Ishikawa (cell line): Measurements from ENCODE around the gene PITPNC1.

ENCODE experiments used
- CEBPB ChIP-seq: IDR thresholded peaks from 2 replicates; pipeline ENCODE4 v1.6.1; 2012
- CREB1 ChIP-seq: IDR thresholded peaks from 2 replicates; pipeline ENCODE4 v1.6.1; 2012; ENCODE audit warnings: low read depth
- EGR1 ChIP-seq: IDR thresholded peaks from 2 replicates; pipeline ENCODE4 v1.6.1; 2012
- EP300 ChIP-seq: IDR thresholded peaks from 2 replicates; pipeline ENCODE4 v1.6.1; 2012; ENCODE audit warnings: borderline replicate concordance
- FOXM1 ChIP-seq: IDR thresholded peaks from 2 replicates; pipeline ENCODE4 v1.6.1; 2012; ENCODE audit warnings: low read depth, borderline replicate concordance
- NFIC ChIP-seq: IDR thresholded peaks from 2 replicates; pipeline ENCODE4 v1.6.1; 2012
- RAD21 ChIP-seq: IDR thresholded peaks from 2 replicates; pipeline ENCODE4 v1.6.1; 2012; ENCODE audit warnings: low read depth
- TAF1 ChIP-seq: IDR thresholded peaks from 2 replicates; pipeline ENCODE4 v1.6.1; 2012; ENCODE audit warnings: low read depth, mild to moderate bottlenecking
- TCF12 ChIP-seq: IDR thresholded peaks from 2 replicates; pipeline ENCODE4 v1.6.1; 2012; ENCODE audit warnings: low read depth
- TEAD4 ChIP-seq: IDR thresholded peaks from 2 replicates; pipeline ENCODE4 v1.6.1; 2012
- YY1 ChIP-seq: IDR thresholded peaks from 2 replicates; pipeline ENCODE4 v1.6.1; 2012; ENCODE audit warnings: low read depth
- ZBTB7A ChIP-seq: IDR thresholded peaks from 2 replicates; pipeline ENCODE4 v1.6.1; 2012; ENCODE audit warnings: low read depth
- TF ChIP-seq, protein P1 (sequence below): IDR thresholded peaks from 2 replicates; pipeline ENCODE4 v1.6.1; 2012
- TF ChIP-seq, protein P2 (sequence below): IDR thresholded peaks from 2 replicates; pipeline ENCODE4 v1.6.1; 2012; ENCODE audit warnings: low read depth, mild to moderate bottlenecking
- TF ChIP-seq, protein P3 (sequence below): IDR thresholded peaks from 2 replicates; pipeline ENCODE4 v1.6.1; 2012

PITPNC1 gene

DNA sequence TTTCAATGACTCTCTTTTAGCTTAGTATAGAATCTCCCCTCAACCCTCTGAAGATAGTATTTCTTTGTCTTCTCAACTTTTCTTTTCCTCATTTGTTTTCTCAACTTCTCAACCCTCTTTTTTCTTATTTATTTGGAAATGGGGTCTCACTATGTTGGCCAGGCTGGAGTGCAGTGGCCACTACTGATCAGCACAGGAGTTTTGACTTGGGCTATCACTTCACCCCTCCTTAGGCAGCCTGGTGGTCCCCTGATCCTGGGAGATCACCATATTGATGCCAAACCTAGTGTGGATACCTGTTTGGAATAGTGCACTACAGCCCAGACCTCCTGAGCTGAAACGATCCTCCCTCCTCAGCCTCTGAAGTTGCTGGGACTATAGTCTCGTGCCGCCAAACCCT, 79.8 kb downstream of the PITPNC1 start:
- TF ChIP-seq EP300: no peak
- no peak for TF ChIP-seq ZBTB7A
- TF ChIP-seq TAF1: no peak
- TF ChIP-seq, protein P1, sequence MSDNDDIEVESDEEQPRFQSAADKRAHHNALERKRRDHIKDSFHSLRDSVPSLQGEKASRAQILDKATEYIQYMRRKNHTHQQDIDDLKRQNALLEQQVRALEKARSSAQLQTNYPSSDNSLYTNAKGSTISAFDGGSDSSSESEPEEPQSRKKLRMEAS: no peak
- no peak for TF ChIP-seq TEAD4
- TF ChIP-seq CEBPB: no peak
- TF ChIP-seq, protein P2, sequence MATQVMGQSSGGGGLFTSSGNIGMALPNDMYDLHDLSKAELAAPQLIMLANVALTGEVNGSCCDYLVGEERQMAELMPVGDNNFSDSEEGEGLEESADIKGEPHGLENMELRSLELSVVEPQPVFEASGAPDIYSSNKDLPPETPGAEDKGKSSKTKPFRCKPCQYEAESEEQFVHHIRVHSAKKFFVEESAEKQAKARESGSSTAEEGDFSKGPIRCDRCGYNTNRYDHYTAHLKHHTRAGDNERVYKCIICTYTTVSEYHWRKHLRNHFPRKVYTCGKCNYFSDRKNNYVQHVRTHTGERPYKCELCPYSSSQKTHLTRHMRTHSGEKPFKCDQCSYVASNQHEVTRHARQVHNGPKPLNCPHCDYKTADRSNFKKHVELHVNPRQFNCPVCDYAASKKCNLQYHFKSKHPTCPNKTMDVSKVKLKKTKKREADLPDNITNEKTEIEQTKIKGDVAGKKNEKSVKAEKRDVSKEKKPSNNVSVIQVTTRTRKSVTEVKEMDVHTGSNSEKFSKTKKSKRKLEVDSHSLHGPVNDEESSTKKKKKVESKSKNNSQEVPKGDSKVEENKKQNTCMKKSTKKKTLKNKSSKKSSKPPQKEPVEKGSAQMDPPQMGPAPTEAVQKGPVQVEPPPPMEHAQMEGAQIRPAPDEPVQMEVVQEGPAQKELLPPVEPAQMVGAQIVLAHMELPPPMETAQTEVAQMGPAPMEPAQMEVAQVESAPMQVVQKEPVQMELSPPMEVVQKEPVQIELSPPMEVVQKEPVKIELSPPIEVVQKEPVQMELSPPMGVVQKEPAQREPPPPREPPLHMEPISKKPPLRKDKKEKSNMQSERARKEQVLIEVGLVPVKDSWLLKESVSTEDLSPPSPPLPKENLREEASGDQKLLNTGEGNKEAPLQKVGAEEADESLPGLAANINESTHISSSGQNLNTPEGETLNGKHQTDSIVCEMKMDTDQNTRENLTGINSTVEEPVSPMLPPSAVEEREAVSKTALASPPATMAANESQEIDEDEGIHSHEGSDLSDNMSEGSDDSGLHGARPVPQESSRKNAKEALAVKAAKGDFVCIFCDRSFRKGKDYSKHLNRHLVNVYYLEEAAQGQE: no peak
- TF ChIP-seq, protein P3, sequence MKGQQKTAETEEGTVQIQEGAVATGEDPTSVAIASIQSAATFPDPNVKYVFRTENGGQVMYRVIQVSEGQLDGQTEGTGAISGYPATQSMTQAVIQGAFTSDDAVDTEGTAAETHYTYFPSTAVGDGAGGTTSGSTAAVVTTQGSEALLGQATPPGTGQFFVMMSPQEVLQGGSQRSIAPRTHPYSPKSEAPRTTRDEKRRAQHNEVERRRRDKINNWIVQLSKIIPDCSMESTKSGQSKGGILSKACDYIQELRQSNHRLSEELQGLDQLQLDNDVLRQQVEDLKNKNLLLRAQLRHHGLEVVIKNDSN: no peak
- TF ChIP-seq FOXM1: no peak
- no peak for TF ChIP-seq RAD21
- no peak for TF ChIP-seq NFIC
- TF ChIP-seq CREB1: no peak
- TF ChIP-seq YY1: no peak
- TF ChIP-seq TCF12: no peak
- TF ChIP-seq EGR1: no peak

DNA sequence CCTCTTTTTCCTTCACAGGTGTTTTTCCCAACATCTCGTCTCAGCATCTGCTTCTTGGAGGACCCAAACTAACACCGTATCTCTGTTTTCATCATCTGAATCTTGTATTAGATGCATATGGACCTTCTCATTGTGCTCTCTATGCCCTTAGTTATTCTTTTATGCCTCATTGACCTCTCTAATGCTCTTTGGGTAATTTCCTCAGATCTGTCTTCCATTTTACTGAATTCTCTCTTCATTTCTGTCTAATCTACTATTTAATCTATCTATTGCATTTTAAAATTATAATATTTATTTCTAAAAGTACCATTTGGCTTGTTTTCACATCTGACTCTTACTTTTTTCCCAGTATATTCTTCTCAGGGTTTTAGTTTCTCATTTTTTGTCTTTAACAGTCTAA, 81.1 kb downstream of the PITPNC1 start:
- TF ChIP-seq CREB1 (no peak), RAD21 (no peak), NFIC (no peak), FOXM1 (no peak), TCF12 (no peak), YY1 (no peak), EGR1 (no peak), TAF1 (no peak), TEAD4 (no peak), EP300 (no peak)
- TF ChIP-seq, protein P3: no peak
- TF ChIP-seq, protein P2: no peak
- TF ChIP-seq, protein P1: no peak

DNA sequence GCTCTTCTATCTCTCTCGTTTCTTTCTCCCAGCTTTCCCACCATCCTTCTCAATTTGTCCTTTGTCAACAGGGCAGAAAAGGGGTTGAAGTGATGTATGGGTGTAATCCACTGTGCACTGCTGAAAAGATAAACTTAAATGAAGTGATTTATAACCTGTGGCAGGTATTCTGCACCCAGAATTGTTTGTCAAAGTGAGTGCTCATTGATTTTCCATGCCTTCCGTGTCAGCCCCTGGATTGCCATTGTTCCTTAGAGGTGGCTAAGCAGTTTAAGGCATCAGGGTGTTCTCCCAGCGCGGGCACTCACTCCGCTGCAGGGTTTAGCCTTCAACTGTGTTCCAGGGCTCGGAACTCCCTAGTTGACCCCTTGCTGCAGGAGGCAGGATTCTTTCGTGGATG, 82.9 kb downstream of the PITPNC1 start:
- TF ChIP-seq, protein P2: no peak
- TF ChIP-seq EP300 (no peak), ZBTB7A (no peak), CEBPB (no peak), EGR1 (no peak), YY1 (no peak), TEAD4 (no peak), TCF12 (no peak), NFIC (no peak), FOXM1 (no peak), TAF1 (no peak)
- TF ChIP-seq, protein P1: no peak
- TF ChIP-seq, protein P3: no peak
